CD4-positive, alpha-beta T cell (primary cell): Measurements from ENCODE around the gene EID2B. TPM values are rescaled to one million over a fixed set of nuclear protein-coding genes. Genes with fewer than 3 reads are reported as not detected.

ENCODE experiments used
- ATAC-seq: fragments of 200-7000 bp; cut with Tn5 transposase; one replicate; pipeline ENCODE4 v1.10.0; 2022; ENCODE audit warnings: mild to moderate bottlenecking; ENCODE audit not compliant: poor library complexity
- CTCF ChIA-PET: fragments of 350-600 bp; sonication (Branson Sonifier 250); formaldehyde crosslinking; loops from one replicate; lab custom pipeline; 2021; ENCODE audit warnings: antibody characterized with exemption, inconsistent platforms; lab: Charles Lee
- POLR2A ChIA-PET: fragments of 350-600 bp; sonication (Branson Sonifier 250); formaldehyde crosslinking; loops from one replicate; lab custom pipeline; 2021; ENCODE audit warnings: antibody characterized with exemption, inconsistent platforms; lab: Charles Lee
- DNase-seq, 14 experiments: peaks; one replicate each; pipeline ENCODE4 v3.0.0-alpha.2; 2013 to 2020; ENCODE audit warnings: mixed read lengths in 2 of 14
- H3K27ac ChIP-seq, 2 donors: one replicate each; pipeline versions ENCODE4 v1.5.1 to v1.7.0; 2013; ENCODE audit warnings: low read length in 2 of 2, low read depth in 1 of 2, mild to moderate bottlenecking in 1 of 2
- H3K27me3 ChIP-seq, 2 experiments: 1 replicate in 1 of 2; 2 replicates in 1 of 2; pipeline versions ENCODE4 v1.6.1 to v1.7.0; 2013; ENCODE audit warnings: low read length in 2 of 2, control low read depth in 1 of 2, mild to moderate bottlenecking in 1 of 2, moderate library complexity in 1 of 2; ENCODE audit not compliant: insufficient read depth in 2 of 2, control insufficient read depth in 1 of 2
- H3K36me3 ChIP-seq: one replicate; pipeline ENCODE4 v1.6.1; 2013; ENCODE audit warnings: low read length, control low read depth; ENCODE audit not compliant: insufficient read depth
- H3K4me1 ChIP-seq: one replicate; pipeline ENCODE4 v1.6.1; 2013; ENCODE audit warnings: low read length, control low read depth; ENCODE audit not compliant: insufficient read depth
- H3K4me3 ChIP-seq: one replicate; pipeline ENCODE4 v1.5.1; 2013; ENCODE audit warnings: mild to moderate bottlenecking, low read length, moderate library complexity
- H3K9me3 ChIP-seq, 2 experiments: 1 replicate in 1 of 2; 2 replicates in 1 of 2; pipeline versions ENCODE4 v1.6.1 to v1.7.0; 2013; ENCODE audit warnings: low read length in 2 of 2, mild to moderate bottlenecking in 2 of 2, control low read depth in 1 of 2, moderate library complexity in 1 of 2; ENCODE audit not compliant: control insufficient read depth in 1 of 2, insufficient read depth in 1 of 2
- H3K27ac Mint-ChIP-seq: one replicate; pipeline ENCODE4 v1.8.0; 2020; ENCODE audit warnings: mixed read lengths
- H3K27me3 Mint-ChIP-seq: one replicate; pipeline ENCODE4 v1.8.0; 2021; ENCODE audit warnings: mixed read lengths
- H3K36me3 Mint-ChIP-seq: one replicate; pipeline ENCODE4 v1.8.0; 2021; ENCODE audit warnings: low read depth, mixed read lengths
- H3K4me1 Mint-ChIP-seq: one replicate; pipeline ENCODE4 v1.8.0; 2021; ENCODE audit warnings: low read depth, mixed read lengths
- H3K4me3 Mint-ChIP-seq: one replicate; pipeline ENCODE4 v1.8.0; 2020; ENCODE audit warnings: mild to moderate bottlenecking, mixed read lengths
- H3K9me3 Mint-ChIP-seq: one replicate; pipeline ENCODE4 v1.8.0; 2020; ENCODE audit warnings: mixed read lengths
- CTCF ChIP-seq: fragments of 200-600 bp; IDR thresholded peaks from one replicate; pipeline ENCODE4 v1.8.0; 2022; ENCODE audit warnings: antibody characterized with exemption, mild to moderate bottlenecking
- intact Hi-C, 2 experiments: fragments of 100-400 bp; cut with DNase I in 1 of 2; cut with micrococcal nuclease in 1 of 2; formaldehyde crosslinking; loops; one replicate each; pipeline versions ENCODE4 v1.15.1 to v1.9.0; 2023 to 2025; cut with DNase I, micrococcal nuclease
- total RNA-seq, 174 experiments: library from RNA in 2 of 174; stranded (reverse) in 2 of 174; gene quantifications; one replicate each; pipeline ENCODE4 v1.2.3 and lab custom pipeline; 2021 to 2026

Gene EID2B
- total RNA-seq, 2 experiments from 2014 or later = 5.0 to 5.1 TPM

DNA sequence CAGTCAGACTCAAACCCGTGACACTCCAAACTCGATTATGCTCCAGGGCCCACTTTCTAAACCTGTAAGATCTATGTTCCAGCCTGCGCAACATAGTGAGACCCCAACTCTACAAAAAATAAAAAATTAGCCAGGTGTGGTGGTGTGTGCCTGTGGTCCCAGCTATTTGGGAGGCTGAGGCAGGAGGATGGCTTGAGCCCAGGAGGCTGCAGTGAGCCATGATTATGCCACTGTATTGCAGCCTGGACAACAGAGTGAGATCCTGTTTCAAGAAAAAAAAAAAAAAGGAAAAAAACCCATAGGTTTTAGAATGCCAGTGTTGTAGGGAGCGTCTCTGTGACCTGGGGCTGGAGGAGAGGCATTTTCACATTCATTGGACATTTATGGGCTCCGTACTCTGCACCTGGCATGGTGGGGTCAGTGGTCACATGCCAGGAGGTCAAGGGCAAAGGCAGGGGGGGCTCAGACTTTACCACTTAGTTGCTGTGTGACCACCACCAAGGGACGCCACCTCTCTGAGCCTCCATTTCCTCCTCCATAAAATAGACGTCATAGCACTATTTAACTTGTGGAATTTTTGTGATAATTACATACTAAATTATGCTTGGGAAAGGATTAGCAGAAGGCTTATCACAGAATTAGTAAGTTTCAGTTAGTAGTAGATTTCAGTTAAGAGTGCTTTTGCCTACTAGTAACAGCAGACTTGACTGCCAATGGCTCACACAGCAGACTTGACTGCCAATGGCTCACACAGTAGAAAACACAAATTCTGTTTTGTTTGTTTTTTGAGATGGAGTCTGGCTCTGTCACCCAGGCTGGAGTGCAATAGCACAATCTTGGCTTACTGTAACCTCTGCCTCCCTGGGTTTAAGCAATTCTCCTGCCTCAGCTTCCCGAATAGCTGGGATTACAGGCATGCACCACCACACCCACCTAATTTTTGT, 11.8 kb downstream of the EID2B start:
- H3K27me3 Mint-ChIP-seq = peaks cover 21% of the 10 kb centered on the region
- TF ChIP-seq CTCF = no peak
- H3K4me1 Mint-ChIP-seq = peaks cover 13% of the 10 kb centered on the region
- H3K36me3 Mint-ChIP-seq = no peaks in the 10 kb centered on the region
- intact Hi-C loops = no loop called here
- ChIA-PET CTCF (no interaction called here), POLR2A (no interaction called here)
- Histone ChIP-seq H3K27ac (no peak overlapping the region), H3K4me3 (no peak overlapping the region), H3K27me3 (peaks cover 6 to 11% of the 10 kb centered on the region in 2 experiments), H3K9me3 (peaks cover 0 to 4% of the 10 kb centered on the region in 2 experiments), H3K36me3 (no peaks in the 10 kb centered on the region), H3K4me1 (peaks cover 6% of the 10 kb centered on the region)
- DNase-seq = no peak
- H3K4me3 Mint-ChIP-seq = no peak overlapping the region
- H3K9me3 Mint-ChIP-seq = no peaks in the 10 kb centered on the region
- no peak overlapping the region for H3K27ac Mint-ChIP-seq
- ATAC-seq = no peak

GRCh38 chr19:39518975-39519374, 13.7 kb downstream of the EID2B start:
- ChIA-PET CTCF (no interaction called here), POLR2A (interaction anchor here (1.1 kb wide), 1 partner anchor 74 kb away, joined by 3 read pairs; the partner anchor contains the start of gene SUPT5H)
- H3K9me3 Mint-ChIP-seq = no peaks in the 10 kb centered on the region
- H3K4me3 Mint-ChIP-seq = no peak overlapping the region
- no peak overlapping the region for H3K27ac ChIP-seq
- peaks cover 19% of the 10 kb centered on the region for H3K4me1 Mint-ChIP-seq
- H3K27ac Mint-ChIP-seq = no peak overlapping the region
- peaks cover 0 to 20% of the 10 kb centered on the region in 2 experiments for H3K9me3 ChIP-seq
- intact Hi-C loops = no loop called here
- peaks cover 38% of the 10 kb centered on the region for H3K27me3 Mint-ChIP-seq
- no peaks in the 10 kb centered on the region for H3K36me3 ChIP-seq
- no peak for DNase-seq
- ATAC-seq = no peak
- peaks cover 24 to 29% of the 10 kb centered on the region in 2 experiments for H3K27me3 ChIP-seq
- H3K4me1 ChIP-seq = peaks cover 19% of the 10 kb centered on the region
- H3K4me3 ChIP-seq = no peak overlapping the region
- TF ChIP-seq CTCF = no peak
- H3K36me3 Mint-ChIP-seq = no peaks in the 10 kb centered on the region

- no peak for ATAC-seq
- intact Hi-C loops = no loop called here
- CTCF ChIA-PET = no interaction called here
- Histone ChIP-seq H3K27ac (no peak overlapping the region), H3K36me3 (no peaks in the 10 kb centered on the region), H3K4me3 (no peak overlapping the region), H3K4me1 (peaks cover 19% of the 10 kb centered on the region), H3K27me3 (peaks cover 29 to 32% of the 10 kb centered on the region in 2 experiments), H3K9me3 (peaks cover 0 to 20% of the 10 kb centered on the region in 2 experiments)
- H3K4me3 Mint-ChIP-seq = no peak overlapping the region
- POLR2A ChIA-PET = no interaction called here
- no peak overlapping the region for H3K27ac Mint-ChIP-seq
- DNase-seq = no peak
- TF ChIP-seq CTCF = no peak
- peaks cover 43% of the 10 kb centered on the region for H3K27me3 Mint-ChIP-seq
- H3K36me3 Mint-ChIP-seq = no peaks in the 10 kb centered on the region
- H3K4me1 Mint-ChIP-seq = peaks cover 19% of the 10 kb centered on the region
- H3K9me3 Mint-ChIP-seq = no peaks in the 10 kb centered on the region
Measured at GRCh38 chr19:39518458-39518857, 14.2 kb downstream of the EID2B start.
